Measurements from ENCODE around the gene TOP1. TPM values are rescaled to one million over a fixed set of nuclear protein-coding genes. Genes with fewer than 3 reads are reported as not detected.

Gene TOP1
- total RNA-seq, 2 donors from 2014 or later = 19.7 to 21.2 TPM

GRCh38 chr20:41076776-41077175 is 48.2 kb downstream of the TOP1 start:
- DNase-seq (ENCODE audit: low spot score) = no peak
- Histone ChIP-seq H3K36me3 (peaks cover 18% of the 10 kb centered on the region), H3K4me1 (peaks cover 0 to 65% of the 10 kb centered on the region in 2 donors), H3K4me3 (no peak overlapping the region), H3K27ac (no peak overlapping the region), H3K27me3 (no peaks in the 10 kb centered on the region), H3K9me3 (no peaks in the 10 kb centered on the region)
- TF ChIP-seq, protein P1, sequence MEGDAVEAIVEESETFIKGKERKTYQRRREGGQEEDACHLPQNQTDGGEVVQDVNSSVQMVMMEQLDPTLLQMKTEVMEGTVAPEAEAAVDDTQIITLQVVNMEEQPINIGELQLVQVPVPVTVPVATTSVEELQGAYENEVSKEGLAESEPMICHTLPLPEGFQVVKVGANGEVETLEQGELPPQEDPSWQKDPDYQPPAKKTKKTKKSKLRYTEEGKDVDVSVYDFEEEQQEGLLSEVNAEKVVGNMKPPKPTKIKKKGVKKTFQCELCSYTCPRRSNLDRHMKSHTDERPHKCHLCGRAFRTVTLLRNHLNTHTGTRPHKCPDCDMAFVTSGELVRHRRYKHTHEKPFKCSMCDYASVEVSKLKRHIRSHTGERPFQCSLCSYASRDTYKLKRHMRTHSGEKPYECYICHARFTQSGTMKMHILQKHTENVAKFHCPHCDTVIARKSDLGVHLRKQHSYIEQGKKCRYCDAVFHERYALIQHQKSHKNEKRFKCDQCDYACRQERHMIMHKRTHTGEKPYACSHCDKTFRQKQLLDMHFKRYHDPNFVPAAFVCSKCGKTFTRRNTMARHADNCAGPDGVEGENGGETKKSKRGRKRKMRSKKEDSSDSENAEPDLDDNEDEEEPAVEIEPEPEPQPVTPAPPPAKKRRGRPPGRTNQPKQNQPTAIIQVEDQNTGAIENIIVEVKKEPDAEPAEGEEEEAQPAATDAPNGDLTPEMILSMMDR (IDR thresholded peaks at IDR 0.05) = no peak

DNA sequence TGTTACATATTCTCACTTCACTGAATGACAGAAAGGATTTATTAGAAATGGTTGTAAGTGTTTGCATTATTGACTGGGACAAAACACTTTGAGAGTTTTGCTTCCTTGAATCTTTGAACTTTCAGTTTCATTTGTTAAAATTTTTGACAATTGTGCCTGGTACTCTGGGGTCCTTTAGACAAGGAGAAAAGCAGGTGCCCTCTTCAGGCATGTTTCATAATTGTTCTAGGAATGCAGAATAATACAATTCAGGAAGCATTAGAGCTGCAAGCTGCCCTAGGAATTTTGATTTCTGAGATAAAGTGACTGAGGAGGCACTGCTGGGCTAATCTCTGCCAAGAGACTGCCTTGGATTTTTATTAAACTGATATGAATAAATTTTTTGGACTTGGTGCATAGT is 49.7 kb downstream of the TOP1 start:
- TF ChIP-seq, protein P1 (IDR thresholded peaks at IDR 0.05) = peak; percentile 39 to 63
- Histone ChIP-seq H3K9me3 (no peaks in the 10 kb centered on the region), H3K4me3 (no peak overlapping the region), H3K27me3 (no peaks in the 10 kb centered on the region), H3K27ac (peak overlapping the region in 1 of 2 donors; percentile 16), H3K4me1 (peaks cover 0 to 51% of the 10 kb centered on the region in 2 donors), H3K36me3 (peaks cover 28% of the 10 kb centered on the region)
- no peak for DNase-seq (ENCODE audit: low spot score)

DNA sequence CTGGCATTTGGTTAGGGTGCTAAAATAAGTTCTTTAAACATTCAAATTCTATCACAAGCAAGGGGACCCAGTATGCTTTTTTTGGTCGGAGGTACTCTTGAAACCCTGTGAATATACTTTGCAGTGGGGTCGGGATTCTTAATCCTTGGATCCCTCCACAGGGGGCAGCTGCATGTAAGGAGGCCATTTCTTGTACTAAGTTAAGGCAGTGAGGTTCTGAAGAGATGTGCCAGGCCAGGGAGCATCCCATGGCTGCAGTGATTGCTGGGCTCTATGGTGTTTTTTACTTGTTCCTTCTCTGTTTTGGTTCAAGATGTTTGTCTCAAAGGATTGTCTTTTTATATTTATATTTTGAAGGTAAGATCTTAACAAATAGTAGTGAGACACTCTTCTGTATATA is 50.4 kb downstream of the TOP1 start:
- H3K4me1 ChIP-seq = peaks cover 0 to 48% of the 10 kb centered on the region in 2 donors
- TF ChIP-seq, protein P1 (IDR thresholded peaks at IDR 0.05) = no peak
- H3K27me3 ChIP-seq = no peaks in the 10 kb centered on the region
- peaks cover 32% of the 10 kb centered on the region for H3K36me3 ChIP-seq
- peak overlapping the region in 1 of 2 donors; percentile 16 for H3K27ac ChIP-seq
- no peak overlapping the region for H3K4me3 ChIP-seq
- no peak for DNase-seq (ENCODE audit: low spot score)
- no peaks in the 10 kb centered on the region for H3K9me3 ChIP-seq

- H3K4me1 ChIP-seq = peaks cover 0 to 33% of the 10 kb centered on the region in 2 donors
Measured at GRCh38 chr20:41080866-41081265, 52.2 kb downstream of the TOP1 start.

GRCh38 chr20:41081276-41081814 is 52.7 kb downstream of the TOP1 start:
- no peak overlapping the region for H3K27ac ChIP-seq
- H3K4me3 ChIP-seq = no peak overlapping the region
- no peaks in the 10 kb centered on the region for H3K9me3 ChIP-seq
- H3K36me3 ChIP-seq = peaks cover 48% of the 10 kb centered on the region
- DNase-seq (ENCODE audit: low spot score) = no peak
- peaks cover 0 to 28% of the 10 kb centered on the region in 2 donors for H3K4me1 ChIP-seq
- H3K27me3 ChIP-seq = no peaks in the 10 kb centered on the region
- TF ChIP-seq, protein P1 (IDR thresholded peaks at IDR 0.05) = no peak

More at GRCh38 chr20:41080866-41081265, 52.2 kb downstream of the TOP1 start:
- TF ChIP-seq, protein P1 (IDR thresholded peaks at IDR 0.05) = no peak
- Histone ChIP-seq H3K27ac (no peak overlapping the region), H3K36me3 (peaks cover 47% of the 10 kb centered on the region), H3K27me3 (no peaks in the 10 kb centered on the region), H3K9me3 (no peaks in the 10 kb centered on the region), H3K4me3 (no peak overlapping the region)
- DNase-seq (ENCODE audit: low spot score) = no peak

DNA sequence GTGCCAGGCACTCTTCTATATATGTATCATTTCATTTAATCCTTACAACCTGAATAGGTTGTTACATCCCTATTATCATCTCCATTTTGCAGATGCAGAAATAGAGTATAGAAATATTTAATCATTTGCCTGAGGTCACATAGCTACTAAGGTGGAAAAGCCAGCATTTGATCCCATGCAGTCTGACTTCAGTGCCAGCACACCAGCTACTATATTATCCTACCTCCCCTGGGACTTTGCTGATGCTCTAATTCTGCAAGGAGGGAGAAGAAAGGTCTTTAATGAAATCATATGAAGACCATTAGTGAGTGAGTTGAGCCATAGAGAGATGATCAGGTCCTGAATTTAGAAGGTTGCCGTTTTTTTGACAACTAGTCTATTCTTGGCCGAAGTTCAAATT is 53.7 kb downstream of the TOP1 start:
- no peak for DNase-seq (ENCODE audit: low spot score)
- Histone ChIP-seq H3K4me3 (no peak overlapping the region), H3K36me3 (peaks cover 48% of the 10 kb centered on the region), H3K27me3 (no peaks in the 10 kb centered on the region), H3K9me3 (no peaks in the 10 kb centered on the region), H3K4me1 (peaks cover 0 to 25% of the 10 kb centered on the region in 2 donors), H3K27ac (no peak overlapping the region)
- TF ChIP-seq, protein P1 (IDR thresholded peaks at IDR 0.05) = no peak
